Body of pancreas (tissue), 4 donors: Measurements from ENCODE around the gene ST3GAL3.

Experiments
- POLR2A ChIP-seq, 3 donors: fragments of 450-650 bp; IDR thresholded peaks; one replicate each; pipeline ENCODE4 v1.6.1; 2016; ENCODE audit warnings: antibody characterized with exemption in 3 of 3, mild to moderate bottlenecking in 2 of 3
- TF ChIP-seq, protein P1 (sequence below), 7 experiments: fragments of 450-650 bp in 4 of 7; fragments of 200-600 bp in 3 of 7; sonication (generic) in 3 of 7; IDR thresholded peaks; one replicate each; pipeline ENCODE4 v1.5.1; 2016 to 2019; ENCODE audit warnings: antibody characterized with exemption in 7 of 7

DNA sequence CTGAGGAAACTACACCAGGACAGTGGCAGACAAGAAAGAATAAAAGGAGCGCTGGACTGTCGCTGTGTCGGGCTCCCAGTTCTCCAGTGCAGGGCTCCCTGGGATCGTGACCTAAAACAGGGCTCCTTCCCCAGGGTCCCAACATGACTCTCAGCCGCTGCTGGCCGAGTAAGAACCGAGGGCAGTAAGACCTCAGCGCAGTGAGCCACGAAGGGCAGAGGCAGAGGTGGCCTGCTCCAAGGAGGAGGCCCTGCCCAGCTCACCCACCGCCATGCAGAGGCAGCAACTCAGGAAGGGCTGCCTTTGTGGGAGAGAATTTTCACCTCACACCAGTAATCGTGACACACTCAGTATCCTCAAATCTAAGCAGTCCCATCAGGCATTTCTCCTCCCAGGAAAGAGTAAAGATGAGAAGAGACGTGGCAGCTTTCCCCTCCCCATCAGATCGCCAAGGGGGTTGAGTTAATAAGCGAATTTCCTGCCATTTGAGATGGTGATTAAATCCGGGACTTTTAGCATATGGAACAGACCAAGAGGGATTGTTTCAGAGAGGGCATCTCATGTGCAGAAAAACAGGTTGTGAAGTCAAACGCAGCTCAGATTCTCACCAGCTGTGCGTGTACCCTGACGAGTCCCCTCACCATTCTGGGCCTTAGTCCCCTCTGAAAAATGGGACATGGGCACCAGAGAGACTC, 206.5 kb downstream of the ST3GAL3 start:
- TF ChIP-seq POLR2A (IDR thresholded peaks at IDR 0.05): no peak
- TF ChIP-seq, protein P1, sequence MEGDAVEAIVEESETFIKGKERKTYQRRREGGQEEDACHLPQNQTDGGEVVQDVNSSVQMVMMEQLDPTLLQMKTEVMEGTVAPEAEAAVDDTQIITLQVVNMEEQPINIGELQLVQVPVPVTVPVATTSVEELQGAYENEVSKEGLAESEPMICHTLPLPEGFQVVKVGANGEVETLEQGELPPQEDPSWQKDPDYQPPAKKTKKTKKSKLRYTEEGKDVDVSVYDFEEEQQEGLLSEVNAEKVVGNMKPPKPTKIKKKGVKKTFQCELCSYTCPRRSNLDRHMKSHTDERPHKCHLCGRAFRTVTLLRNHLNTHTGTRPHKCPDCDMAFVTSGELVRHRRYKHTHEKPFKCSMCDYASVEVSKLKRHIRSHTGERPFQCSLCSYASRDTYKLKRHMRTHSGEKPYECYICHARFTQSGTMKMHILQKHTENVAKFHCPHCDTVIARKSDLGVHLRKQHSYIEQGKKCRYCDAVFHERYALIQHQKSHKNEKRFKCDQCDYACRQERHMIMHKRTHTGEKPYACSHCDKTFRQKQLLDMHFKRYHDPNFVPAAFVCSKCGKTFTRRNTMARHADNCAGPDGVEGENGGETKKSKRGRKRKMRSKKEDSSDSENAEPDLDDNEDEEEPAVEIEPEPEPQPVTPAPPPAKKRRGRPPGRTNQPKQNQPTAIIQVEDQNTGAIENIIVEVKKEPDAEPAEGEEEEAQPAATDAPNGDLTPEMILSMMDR (IDR thresholded peaks at IDR 0.05): no peak
